ENCODE data around the gene IL1RAPL1.

- no peak for TF ChIP-seq CTCF (IDR thresholded peaks at IDR 0.05)
- no peak for TF ChIP-seq POLR2AphosphoS5 (IDR thresholded peaks at IDR 0.05)
These were observed 3.1 kb downstream of the IL1RAPL1 start for GRCh38 chrX:28590396-28590795.

Measured in breast epithelium (tissue), 3 donors.